ENCODE results near the gene SPINK2.

SPINK2 gene

GRCh38 chr4:56821381-56822243, at the start of gene SPINK2:
Gene SPINK2, minus strand, starts transcription at chr4:56821701. Its CDS starts 39 bp downstream, at chr4:56821662.
- DNase-seq = peak; percentile 73

DNA sequence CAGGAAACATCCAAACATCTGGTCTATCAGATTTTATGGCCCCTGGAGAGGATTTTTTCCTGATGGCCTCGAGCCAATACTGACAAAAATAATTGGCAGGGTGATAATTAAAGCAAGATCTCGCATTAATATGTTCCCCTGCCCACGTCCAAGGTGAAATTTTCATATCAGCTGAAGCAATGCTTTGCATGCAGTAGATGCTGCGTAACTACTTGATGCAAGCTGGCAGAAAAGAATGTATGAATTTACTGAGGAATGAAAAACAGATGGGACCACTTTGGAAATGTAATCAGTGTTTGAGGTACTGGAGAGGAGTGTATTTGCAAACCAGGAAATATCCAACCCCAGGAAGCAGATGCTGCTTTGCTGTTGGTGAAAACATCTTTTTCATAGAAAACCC, 49.4 kb upstream of the SPINK2 start:
- no peak for DNase-seq

- peak; percentile 1 for DNase-seq
Observed at GRCh38 chr4:56863441-56864139, 42.1 kb upstream of the SPINK2 start.

DNA sequence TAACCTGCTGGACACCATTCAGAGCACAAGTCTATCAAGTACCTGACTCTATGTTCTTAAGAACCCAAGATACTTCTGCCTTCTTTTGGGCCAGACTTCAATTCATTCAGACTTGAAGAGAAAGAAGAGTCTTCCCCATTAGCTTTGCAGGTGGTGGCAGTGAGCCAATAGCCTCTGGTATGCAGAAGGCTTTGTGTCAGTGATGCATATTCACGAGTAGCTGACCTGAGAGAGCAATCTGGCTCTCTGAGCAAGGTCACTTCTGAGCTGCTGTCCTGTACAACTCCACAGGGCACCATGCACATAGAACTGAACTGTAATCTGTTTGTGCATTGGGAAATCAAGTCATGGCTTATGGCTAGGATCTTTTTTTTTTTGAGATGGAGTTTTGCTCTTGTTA, 39.9 kb upstream of the SPINK2 start:
- no peak for DNase-seq

DNA sequence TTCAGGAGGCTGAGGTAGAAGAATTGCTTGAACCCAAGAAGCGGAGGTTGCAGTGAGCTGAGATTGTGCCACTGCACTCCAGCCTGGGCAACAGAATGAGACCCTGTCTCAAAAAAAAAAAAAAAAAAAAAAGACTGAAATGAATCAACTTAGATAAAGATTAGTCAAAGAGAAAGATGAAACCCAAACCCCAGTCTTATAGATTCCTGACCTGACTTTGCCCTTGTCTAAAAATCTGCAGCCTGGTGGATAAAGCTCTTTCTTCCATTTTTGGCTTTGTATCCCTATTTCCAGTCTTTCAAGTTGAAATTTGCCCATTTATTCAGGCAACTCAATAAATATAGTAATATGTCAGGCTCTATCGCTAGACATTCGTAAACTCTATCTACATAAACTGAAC, 39.3 kb upstream of the SPINK2 start:
- DNase-seq = no peak

GRCh38 chr4:56859841-56860240, 38.3 kb upstream of the SPINK2 start:
- DNase-seq = no peak

DNA sequence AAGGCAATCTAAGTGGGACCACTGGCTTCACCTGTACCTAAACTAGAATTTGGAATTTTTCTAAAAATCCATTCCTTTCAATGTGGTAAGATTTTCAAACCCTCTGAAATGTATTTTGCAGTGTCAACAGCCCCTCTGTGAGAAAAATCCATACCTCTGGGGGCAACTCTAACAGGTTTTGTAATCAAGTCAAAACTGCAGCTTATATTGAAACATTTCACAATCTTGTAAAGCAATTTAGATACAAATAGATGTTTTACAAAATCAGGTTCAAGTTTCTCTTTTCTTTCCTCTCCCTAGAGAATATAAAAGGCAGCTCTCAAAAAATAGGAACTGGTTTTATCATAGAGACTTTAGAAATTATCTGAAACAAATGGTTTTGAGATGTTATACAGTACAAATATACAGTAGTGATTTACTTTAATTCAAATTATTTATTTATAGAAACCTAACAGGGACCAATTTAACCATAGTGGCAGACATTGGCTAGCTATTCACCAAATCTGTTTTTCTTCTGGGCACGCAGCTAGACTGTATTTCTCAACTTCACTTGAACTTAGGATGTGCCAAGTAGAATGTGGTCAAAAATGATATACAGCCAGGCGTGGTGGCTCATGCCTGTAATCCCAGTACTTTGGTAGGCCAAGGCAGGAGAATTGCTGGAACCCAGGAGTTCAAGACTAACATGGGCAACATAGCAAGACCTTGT, 36.3 kb upstream of the SPINK2 start:
- no peak for DNase-seq

DNA sequence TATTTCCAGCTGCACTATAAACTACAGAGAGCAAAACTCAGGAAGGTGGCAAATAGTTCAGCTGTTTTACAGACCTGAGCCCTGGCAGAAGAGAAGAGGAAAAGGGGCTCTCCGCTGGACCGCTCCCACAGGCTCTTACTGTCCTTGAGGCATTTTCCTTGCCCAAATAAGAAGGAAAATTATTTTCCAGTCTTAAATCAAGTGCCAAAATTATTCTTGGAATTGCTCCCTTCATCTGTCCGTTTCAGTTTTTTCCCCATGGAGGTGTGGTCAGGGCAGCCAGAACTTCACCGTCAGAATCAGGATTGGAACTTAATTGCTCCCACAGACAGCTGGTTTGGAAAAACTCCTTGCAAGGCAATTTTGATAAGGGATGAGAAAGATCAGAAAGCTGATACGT, 35.2 kb upstream of the SPINK2 start:
- no peak for DNase-seq

GRCh38 chr4:56850910-56851309, 29.4 kb upstream of the SPINK2 start:
- DNase-seq = no peak

DNA sequence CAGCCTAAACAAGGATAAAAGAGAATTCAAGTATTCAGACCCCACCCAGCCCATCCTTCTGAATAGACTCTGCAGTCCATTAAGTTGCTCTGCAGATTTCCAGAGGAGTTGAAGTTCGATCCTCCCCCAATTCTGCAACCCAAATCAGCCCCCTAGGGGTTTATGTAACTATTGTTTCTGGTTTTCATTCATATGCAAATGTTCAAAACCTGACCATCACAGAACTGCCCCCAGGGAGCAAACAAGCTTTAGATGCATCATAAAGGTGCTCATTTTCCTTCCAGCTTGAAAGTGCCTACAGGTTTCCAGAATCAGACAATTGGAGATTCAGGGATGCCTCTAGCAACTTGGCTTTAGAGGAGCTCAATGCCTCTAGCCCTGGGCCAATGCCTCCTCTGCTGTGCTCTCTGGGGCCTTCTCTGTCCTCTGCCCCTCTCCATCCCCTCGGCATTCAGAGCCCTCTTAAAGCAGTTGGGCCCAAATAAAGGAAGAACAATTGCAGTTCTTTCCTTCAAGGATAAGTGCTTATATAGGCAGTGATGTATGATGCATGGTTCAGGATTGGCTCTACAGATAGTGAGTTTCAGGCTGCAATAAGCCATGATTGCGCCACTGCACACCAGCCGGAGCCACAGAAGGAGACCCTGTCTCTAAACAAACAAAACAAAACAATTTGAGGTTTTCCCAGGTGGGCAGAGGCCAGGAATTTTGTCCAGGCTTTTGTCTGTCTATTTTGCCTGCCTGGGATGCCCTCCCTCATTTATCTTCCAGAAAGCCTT, 23.5 kb upstream of the SPINK2 start:
- DNase-seq = no peak

DNA sequence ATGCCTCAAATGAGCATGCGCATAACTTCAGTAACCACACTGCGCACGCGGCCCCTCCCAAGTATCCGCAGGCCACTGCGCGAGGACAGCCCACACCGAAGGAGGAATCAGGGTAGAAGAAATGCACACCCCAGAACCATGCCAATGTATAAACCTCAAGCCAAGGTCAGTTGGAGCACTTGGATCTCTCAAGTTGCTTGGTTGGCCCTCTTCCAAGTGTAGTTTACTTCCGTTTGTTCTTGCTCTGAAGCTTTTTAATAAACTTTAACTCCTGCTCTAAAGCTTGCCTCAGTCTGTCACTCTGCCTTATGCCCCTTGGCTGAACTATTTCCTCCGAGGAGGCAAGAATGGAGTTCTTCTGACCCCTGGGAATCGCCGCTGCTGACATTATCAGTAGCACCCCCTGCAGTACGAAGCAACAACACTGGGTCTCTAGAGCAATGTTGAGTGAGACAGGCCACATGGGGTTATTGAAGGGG, 22.0 kb upstream of the SPINK2 start:
- no peak for DNase-seq

GRCh38 chr4:56840559-56840958, 19.1 kb upstream of the SPINK2 start:
- DNase-seq = no peak

DNA sequence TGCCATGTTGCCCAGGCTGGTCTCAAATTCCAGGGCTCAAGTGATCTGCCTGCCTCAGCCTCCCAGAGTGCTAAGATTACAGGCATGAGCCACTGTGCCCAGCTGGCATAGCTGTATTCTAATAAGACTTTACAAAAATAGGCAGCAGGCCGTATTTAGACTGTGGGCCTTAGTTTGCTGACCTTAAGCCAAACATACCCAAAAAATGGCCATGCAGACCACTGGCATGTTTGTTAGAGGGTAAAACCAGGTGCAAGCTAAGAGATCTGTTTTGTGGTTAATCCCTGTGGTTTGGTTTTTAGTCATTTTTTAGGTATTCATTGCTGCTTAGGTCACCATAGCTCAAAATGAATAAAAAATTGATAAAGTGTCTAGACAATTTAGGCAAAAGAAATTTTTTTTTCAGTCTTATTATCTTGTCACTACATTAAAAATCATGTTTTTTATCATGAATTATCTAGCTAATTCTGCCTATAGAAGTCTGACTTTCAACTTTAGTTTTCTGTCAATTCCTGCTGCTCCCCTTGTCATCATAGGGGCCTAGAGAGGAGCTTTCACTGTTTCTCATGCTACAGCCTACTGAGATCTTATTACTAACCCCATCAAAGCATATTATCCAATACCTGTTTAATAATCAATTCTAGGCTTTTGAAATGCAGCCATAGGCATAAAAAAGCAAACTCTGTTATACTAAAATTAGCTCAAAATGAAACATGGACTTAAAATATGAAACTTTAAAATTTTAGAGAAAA, 7.5 kb upstream of the SPINK2 start:
- DNase-seq = no peak

- DNase-seq = no peak
Observed at GRCh38 chr4:56823933-56824600, 2.6 kb upstream of the SPINK2 start.

GRCh38 chr4:56818797-56819196, 2.7 kb downstream of the SPINK2 start:
- DNase-seq = no peak

GRCh38 chr4:56817840-56818491, 3.5 kb downstream of the SPINK2 start:
- peak; percentile 29 for DNase-seq

GRCh38 chr4:56806666-56807065, 14.8 kb downstream of the SPINK2 start:
- no peak for DNase-seq

DNA sequence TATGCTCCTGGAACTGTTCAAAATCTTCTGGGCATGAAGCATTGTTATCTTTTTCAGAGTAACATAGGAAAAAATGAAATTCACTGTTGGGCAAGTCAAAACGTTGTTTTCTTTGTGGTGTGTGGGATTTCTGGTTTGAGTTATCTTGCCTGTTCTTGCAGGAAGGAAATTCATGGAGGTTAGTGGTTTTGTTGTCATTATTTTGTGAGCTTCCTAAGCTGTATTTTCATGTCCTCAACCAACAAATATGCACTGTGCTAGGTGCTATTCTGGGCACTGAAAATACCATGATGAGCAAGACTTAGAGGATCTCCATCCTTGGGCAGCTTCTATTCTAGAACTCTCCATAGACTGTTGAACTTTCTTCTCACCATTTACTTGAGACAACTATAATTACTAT, 16.9 kb downstream of the SPINK2 start:
- DNase-seq = no peak

GRCh38 chr4:56803471-56803870, 18.0 kb downstream of the SPINK2 start:
- peak; percentile 5 for DNase-seq

GRCh38 chr4:56799824-56800756, 21.4 kb downstream of the SPINK2 start:
- DNase-seq = peak; percentile 86
